HT-29 (cell line): ENCODE data around the gene SLC66A2. TPM values are rescaled to one million over a fixed set of nuclear protein-coding genes. Genes with fewer than 3 reads are reported as not detected.
"Not testable (repeated sequence)": the region's sequence is repeated elsewhere in the genome, so short reads cannot be mapped to it uniquely, and the experiment has no call there.

Experiments
- DNase-seq: peaks from one replicate; pipeline ENCODE4 v3.0.0-alpha.2; 2015; ENCODE audit warnings: low spot score
- total RNA-seq: library from RNA; depleted of rRNA; stranded (reverse); fragments of >200 nt; shearing (Covaris generic); gene quantifications from 2 replicates; pipeline ENCODE4 v1.2.3, GENCODE V29; 2014

The SLC66A2 gene
- total RNA-seq, 1 experiment from 2014 or later: 37.4 TPM

- DNase-seq: no peak
Measured at GRCh38 chr18:79883461-79884293, 67.8 kb downstream of the SLC66A2 start.

GRCh38 chr18:79882522-79883241, 68.8 kb downstream of the SLC66A2 start:
- no peak for DNase-seq

DNA sequence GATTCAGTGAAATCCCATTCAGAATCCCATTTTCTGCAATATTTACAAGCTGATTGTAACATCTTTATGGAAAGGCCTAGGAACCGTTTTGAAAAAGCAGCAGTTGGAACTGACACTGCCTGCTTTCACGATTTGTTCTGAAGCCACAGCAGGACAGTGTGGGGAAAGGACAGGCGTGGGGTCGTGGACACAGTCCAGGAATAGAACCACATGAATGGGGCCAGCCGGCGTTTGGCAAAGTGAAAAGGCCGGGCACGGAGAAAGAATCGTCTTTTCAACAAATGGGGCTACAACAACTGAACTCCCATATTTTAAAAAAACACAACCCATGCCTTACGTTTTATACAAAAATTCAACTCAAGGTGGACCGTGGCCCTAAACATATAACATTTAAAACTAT, 69.8 kb downstream of the SLC66A2 start:
- DNase-seq: no peak

GRCh38 chr18:79879566-79879965, 71.9 kb downstream of the SLC66A2 start:
- DNase-seq: no peak

- DNase-seq: no peak
Measured at GRCh38 chr18:79878741-79879378, 72.6 kb downstream of the SLC66A2 start.

DNA sequence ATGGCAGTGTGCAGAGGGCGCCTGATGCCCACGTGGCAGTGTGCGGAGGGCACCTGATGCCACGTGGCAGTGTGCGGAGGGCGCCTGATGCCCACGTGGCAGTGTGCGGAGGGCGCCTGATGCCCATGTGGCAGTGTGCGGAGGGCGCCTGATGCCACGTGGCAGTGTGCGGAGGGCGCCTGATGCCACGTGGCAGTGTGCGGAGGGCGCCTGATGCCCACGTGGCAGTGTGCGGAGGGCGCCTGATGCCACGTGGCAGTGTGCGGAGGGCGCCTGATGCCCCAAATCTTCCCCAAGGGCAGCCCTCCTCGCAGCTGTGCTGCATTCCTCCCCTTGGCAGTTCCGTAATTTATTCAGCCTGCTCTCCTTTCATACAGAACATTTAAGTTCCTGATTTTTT, 73.2 kb downstream of the SLC66A2 start:
- DNase-seq: not testable (repeated sequence)

GRCh38 chr18:79877163-79878091, 74.0 kb downstream of the SLC66A2 start:
- DNase-seq: no peak

DNA sequence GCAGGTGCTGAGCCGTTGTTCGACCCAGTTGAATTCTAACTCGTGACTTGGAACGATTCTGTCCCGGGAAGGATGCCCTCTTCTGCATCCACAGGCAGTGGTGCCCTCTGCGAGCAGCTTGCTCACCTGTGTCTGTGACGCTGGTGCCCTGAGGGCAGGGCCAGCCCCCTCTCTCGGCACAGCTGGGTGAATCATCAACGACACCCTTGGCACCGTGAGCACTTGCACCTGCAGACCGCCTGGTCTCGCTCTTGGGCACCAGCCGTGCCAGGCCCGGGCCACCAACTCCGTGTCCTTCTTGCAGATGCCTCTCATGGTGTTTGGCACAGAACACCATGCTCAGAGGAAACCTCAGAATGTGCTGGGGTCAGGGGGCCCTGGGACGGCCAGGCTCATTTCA, 75.0 kb downstream of the SLC66A2 start:
- no peak for DNase-seq

GRCh38 chr18:79875931-79876461, 75.5 kb downstream of the SLC66A2 start:
- DNase-seq: no peak

DNA sequence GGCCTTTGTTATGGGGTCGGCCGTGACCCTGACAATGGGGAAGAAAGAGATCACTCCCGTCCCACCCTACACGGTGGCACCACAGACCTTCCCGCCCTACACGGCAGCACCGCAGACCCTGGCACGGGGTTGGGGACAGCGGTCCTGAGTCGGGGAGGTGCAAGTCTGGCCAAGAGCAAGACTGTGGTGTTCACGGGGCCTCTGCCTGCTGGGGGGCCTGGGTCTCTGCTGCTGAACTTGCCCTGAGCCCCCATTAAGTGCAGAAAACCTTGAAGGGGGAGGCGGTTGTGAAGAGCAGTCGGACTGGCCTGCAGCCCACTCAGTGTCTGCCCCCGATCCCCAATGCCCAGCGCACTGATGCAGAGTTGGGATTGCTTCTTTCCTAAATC, 75.9 kb downstream of the SLC66A2 start:
- no peak for DNase-seq

DNA sequence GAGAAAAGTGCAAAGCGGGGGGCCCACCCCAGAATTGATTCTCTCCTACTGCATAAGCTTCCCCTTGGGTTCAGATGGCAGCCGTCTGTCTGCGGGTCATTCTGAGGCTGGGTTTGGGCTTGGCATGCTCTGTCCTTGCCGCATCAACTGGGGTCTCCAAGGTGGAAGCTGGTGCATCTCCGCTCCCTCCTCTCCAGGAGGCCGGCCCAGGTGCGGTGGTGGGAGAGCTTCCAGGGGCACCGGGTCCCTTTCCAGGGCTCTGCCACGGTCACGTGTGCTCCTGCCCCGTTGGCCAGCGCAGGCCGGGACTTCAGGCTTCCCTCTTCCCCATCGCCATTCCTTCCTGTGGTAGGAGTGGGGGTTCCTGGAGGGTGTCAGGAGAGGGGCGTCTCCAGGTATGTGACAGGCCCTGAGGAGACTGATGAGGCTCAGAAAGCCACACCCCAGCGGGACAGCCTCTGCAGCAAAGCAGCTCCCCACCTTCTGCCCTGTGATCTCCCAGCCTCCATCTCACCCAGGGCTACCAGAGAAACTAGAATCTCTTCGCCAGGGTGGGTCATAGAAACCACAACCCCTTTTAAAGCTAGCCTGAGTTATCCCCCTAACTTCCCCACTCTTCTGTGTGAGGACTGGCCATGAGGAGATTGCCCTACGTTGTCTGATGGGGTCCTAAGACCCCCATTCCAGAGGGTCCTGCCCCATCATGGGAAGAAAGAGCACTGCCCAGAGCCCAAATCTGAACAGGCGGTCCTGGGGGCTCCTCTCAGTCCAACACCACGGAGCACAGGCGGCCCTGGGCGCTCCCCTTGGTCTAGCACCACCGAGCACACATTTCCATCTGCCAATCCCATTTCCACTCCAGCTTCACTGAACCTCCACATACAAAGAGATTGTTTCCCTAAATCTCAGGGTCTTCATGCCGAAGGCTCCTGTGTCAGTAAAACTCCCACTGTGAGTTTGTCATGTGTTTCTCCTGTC, 76.6 kb downstream of the SLC66A2 start:
- DNase-seq: no peak

DNA sequence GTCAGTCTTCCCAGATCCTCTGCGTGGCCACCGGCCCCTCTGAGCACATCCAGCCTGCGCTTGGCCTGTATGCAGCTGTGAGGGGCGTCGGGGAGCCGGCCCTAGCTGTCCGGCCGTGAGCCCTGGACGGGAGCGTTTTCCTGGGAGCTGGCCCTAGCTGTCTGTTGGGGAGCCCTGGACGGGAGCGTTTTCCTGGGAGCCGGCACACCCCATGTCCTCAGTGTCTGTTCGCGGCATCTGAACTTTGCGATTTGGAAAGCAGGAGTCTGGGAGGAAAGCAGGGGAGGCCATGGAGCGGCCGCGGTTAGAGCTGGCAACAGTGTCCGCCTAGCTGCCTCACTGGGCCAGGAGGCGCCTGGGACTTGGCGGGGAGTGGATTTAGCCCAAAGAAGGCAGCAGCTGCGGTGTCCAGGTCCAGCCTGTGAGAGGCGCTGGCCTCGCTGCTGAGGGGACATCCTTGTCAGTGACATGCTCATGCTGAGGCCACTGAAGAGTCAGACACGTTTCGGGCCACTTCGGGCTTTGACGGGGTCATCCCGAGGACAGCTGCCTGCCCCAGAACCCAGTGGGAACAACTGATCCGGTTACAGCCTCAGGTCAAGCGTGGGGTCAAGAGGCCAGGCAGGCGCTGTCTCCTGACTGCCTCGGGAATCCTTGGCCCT, 77.9 kb downstream of the SLC66A2 start:
- no peak for DNase-seq

DNA sequence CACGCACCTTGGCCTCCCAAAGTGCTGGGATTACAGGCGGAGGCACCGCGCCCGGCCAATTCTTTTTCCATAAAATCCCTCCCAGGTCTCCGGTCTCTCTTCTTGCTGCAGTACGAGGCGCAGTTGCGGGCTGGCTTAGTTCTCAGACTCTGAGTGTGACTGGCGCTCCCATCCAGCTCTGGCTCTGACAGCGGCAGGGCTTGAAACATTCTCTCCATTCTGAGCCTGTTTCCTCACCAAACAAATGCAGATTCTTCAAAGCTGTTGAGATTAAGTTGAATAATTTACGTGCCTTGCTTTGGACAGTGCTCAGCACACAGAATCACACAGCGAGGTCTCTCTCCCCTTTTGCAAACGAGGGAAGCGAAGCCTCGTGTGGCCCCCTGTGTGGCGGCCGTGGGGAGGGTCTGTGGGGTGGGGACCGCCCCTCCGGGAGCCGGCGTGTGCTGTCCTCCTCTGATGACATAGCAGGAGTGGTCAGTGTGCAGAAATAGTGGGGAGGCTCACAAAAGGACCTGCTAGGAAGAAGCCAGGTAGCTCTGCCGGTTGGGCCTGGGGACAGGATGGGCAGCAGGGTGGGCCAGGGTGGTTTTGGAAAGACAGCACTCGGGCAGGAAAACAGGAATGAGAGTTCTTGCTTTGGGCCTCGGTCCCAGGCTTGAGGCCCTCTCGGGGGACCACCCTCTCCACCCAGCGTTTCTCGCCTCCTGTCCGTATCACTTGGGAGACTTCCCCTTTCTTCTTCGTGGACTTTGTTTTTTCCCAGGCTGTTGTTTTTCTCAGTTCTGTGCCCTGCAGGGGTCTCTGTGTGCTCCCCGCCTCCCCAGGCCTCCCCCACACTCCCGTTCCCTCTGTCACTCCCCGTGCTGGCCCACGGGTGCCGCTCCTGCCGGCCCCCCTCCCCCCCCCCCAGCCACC, 78.7 kb downstream of the SLC66A2 start:
- no peak for DNase-seq

DNA sequence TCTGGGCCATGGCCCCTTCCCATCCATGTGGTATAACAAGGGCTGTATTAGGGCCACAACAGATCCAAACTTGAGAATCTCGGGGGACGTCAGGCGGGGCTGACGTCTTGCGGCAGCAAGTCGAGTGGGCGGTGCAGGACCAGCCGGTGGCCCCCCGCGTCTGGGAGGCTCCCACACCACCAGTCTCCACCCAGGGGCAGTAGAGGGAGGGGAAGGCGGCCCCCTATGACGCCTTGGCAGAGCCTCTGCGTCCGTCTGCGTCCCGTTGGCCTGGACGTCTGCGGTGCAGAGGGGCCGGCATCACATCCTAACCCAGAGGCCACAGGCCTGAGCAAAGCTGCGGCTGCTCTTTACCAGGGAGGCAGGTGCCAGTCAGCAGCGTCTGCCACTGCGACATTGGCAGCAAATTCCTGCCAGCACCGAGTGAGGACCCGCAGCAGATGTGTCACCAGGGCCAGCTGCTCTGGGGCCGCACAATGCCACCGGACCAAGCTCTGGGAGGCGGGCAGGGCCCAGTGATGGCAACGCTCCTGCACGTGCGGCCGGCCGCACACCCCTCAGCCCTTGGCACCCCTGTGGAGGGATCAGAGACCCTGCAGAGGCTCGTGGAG, 79.9 kb downstream of the SLC66A2 start:
- DNase-seq: no peak

DNA sequence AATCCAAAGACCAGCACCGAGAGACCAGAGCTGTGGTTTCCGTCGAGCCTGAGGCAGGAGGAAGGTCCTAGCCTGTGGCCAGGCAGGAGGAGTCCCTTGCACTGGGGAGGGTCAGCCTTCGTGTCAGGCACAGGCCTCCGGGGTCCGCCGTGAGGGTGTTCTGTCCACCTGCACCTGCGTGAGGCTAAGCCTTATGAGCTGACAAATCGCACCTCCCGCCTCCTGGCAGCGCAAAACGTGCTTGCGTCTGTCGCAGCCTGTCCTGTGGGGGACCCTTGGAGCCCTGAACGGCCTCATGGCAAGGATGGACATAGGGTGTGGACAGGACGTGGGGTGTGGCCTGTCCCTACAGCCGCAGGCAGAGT, 80.4 kb downstream of the SLC66A2 start:
- no peak for DNase-seq

- no peak for DNase-seq
Measured at GRCh38 chr18:79870301-79871025, 81.0 kb downstream of the SLC66A2 start.

DNA sequence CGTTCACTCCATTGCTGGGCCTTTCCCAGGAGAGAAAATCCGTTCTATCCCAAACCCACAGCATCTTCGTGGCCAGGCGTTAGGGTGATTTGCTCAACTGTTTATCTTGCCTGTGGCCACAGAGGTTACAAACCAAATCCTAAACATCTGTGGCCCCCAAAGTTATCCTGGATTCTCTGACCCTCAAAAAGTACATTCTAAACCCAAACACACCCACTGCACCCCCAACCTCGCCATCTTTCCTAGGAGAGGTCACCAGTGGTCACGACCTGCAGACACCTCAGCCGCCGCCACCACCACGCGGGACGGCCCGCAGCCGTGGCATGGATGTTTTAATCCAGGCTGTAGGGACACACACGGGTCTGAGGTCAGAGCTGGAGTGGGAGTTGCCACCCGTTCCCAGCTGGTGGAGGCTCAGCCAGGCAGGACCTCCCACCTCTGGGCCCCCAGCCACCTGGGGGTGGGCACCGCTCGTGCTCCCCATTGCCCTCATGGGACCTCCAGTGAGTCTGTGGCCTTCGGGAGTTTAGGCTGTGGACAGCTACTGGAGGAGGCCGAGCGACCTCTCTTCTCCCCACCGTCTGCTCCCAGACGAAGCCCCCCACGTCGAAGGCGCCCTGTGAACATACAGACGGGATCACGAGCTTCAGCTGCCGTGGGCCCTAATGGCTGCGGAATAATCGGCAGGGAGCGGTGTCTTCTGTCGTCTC, 81.7 kb downstream of the SLC66A2 start:
- no peak for DNase-seq
